ENCODE data around the gene RABGAP1L. TPM values are rescaled to one million over a fixed set of nuclear protein-coding genes. Genes with fewer than 3 reads are reported as not detected.

Gene RABGAP1L
- total and polyA plus RNA-seq, 4 donors = 4.8 to 53.5 (median 18.8) TPM

DNA sequence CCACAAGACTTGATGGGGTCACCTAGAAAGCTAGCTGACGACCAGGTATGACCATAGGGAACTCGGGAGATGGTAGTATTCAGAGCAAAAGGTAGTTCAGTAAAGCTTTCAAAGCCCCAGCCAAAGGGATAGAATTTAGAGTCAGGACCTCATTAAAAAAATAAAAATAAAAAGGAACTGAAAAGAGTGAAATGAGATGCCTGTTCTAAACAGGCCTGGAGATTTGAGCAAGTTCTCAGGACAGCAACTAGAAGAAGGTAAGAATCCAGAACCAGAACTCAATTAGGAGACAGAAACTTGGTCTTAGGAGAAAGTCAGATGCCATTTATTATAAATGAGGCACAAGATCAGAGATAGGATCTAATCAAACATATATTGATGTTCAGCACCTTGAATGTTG lies 575.0 kb downstream of the RABGAP1L start (continued):
- TF ChIP-seq, protein P1, sequence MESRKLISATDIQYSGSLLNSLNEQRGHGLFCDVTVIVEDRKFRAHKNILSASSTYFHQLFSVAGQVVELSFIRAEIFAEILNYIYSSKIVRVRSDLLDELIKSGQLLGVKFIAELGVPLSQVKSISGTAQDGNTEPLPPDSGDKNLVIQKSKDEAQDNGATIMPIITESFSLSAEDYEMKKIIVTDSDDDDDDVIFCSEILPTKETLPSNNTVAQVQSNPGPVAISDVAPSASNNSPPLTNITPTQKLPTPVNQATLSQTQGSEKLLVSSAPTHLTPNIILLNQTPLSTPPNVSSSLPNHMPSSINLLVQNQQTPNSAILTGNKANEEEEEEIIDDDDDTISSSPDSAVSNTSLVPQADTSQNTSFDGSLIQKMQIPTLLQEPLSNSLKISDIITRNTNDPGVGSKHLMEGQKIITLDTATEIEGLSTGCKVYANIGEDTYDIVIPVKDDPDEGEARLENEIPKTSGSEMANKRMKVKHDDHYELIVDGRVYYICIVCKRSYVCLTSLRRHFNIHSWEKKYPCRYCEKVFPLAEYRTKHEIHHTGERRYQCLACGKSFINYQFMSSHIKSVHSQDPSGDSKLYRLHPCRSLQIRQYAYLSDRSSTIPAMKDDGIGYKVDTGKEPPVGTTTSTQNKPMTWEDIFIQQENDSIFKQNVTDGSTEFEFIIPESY (IDR thresholded peaks at IDR 0.05) = no peak
- TF ChIP-seq, protein P2, sequence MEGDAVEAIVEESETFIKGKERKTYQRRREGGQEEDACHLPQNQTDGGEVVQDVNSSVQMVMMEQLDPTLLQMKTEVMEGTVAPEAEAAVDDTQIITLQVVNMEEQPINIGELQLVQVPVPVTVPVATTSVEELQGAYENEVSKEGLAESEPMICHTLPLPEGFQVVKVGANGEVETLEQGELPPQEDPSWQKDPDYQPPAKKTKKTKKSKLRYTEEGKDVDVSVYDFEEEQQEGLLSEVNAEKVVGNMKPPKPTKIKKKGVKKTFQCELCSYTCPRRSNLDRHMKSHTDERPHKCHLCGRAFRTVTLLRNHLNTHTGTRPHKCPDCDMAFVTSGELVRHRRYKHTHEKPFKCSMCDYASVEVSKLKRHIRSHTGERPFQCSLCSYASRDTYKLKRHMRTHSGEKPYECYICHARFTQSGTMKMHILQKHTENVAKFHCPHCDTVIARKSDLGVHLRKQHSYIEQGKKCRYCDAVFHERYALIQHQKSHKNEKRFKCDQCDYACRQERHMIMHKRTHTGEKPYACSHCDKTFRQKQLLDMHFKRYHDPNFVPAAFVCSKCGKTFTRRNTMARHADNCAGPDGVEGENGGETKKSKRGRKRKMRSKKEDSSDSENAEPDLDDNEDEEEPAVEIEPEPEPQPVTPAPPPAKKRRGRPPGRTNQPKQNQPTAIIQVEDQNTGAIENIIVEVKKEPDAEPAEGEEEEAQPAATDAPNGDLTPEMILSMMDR (IDR thresholded peaks at IDR 0.05; ENCODE audit: low read depth, low read length, missing input control) = no peak

DNA sequence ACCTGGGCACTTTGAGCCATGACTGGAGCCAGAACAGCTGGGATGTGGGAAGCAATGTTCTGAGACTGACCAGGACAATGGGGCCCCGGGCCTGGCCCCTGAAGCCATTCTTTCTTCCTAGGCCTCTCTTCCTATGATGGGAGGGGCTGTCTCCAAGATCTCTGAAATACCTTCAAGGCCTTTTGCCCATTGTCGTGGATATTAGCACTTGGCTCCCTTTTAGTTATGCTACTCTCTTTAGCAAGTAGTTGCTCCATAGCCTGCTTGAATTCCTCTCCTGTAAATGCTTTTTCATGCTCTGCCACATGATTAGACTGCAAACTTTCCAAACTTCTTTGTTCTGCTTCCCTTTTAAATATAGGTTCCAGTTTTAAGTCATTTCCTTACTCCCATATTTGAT lies 577.5 kb downstream of the RABGAP1L start:
- no peak overlapping the region for H3K9ac ChIP-seq (ENCODE audit: low read depth in 1 of 2, low read length in 2 of 2)
- WGBS = 95% methylated on average over 2 of the region's 2 CpGs
- no peak for DNase-seq (ENCODE audit: low spot score)
- H3K27ac ChIP-seq (ENCODE audit: low read depth in 1 of 2, low read length in 2 of 2) = no peak overlapping the region
- TF ChIP-seq, protein P2 (IDR thresholded peaks at IDR 0.05; ENCODE audit: low read depth, low read length, missing input control) = no peak
- no peak for TF ChIP-seq HNF4A (conservative IDR thresholded peaks at IDR 0.05)
- no peak for TF ChIP-seq TAF1 (conservative IDR thresholded peaks at IDR 0.05)
- TF ChIP-seq HNF4G (IDR thresholded peaks at IDR 0.05) = no peak
- TF ChIP-seq, protein P1 (IDR thresholded peaks at IDR 0.05) = no peak
- TF ChIP-seq FOXA1 (IDR thresholded peaks at IDR 0.05) = no peak
- TF ChIP-seq, protein P3, sequence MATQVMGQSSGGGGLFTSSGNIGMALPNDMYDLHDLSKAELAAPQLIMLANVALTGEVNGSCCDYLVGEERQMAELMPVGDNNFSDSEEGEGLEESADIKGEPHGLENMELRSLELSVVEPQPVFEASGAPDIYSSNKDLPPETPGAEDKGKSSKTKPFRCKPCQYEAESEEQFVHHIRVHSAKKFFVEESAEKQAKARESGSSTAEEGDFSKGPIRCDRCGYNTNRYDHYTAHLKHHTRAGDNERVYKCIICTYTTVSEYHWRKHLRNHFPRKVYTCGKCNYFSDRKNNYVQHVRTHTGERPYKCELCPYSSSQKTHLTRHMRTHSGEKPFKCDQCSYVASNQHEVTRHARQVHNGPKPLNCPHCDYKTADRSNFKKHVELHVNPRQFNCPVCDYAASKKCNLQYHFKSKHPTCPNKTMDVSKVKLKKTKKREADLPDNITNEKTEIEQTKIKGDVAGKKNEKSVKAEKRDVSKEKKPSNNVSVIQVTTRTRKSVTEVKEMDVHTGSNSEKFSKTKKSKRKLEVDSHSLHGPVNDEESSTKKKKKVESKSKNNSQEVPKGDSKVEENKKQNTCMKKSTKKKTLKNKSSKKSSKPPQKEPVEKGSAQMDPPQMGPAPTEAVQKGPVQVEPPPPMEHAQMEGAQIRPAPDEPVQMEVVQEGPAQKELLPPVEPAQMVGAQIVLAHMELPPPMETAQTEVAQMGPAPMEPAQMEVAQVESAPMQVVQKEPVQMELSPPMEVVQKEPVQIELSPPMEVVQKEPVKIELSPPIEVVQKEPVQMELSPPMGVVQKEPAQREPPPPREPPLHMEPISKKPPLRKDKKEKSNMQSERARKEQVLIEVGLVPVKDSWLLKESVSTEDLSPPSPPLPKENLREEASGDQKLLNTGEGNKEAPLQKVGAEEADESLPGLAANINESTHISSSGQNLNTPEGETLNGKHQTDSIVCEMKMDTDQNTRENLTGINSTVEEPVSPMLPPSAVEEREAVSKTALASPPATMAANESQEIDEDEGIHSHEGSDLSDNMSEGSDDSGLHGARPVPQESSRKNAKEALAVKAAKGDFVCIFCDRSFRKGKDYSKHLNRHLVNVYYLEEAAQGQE (IDR thresholded peaks at IDR 0.05) = no peak
- no peak for TF ChIP-seq YY1 (IDR thresholded peaks at IDR 0.05)
- TF ChIP-seq SP1 (IDR thresholded peaks at IDR 0.05) = no peak
- TF ChIP-seq, protein P4, sequence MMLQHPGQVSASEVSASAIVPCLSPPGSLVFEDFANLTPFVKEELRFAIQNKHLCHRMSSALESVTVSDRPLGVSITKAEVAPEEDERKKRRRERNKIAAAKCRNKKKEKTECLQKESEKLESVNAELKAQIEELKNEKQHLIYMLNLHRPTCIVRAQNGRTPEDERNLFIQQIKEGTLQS (IDR thresholded peaks at IDR 0.05) = no peak
- TF ChIP-seq, protein P5, sequence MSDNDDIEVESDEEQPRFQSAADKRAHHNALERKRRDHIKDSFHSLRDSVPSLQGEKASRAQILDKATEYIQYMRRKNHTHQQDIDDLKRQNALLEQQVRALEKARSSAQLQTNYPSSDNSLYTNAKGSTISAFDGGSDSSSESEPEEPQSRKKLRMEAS (IDR thresholded peaks at IDR 0.05) = no peak
- H3K9me3 ChIP-seq (ENCODE audit: control insufficient read depth in 4 of 4, low read length in 3 of 4) = no peaks in the 10 kb centered on the region
- no peaks in the 10 kb centered on the region for H3K27me3 ChIP-seq (ENCODE audit: control insufficient read depth in 4 of 4, insufficient read depth in 4 of 4, low read length in 3 of 4)
- H3K36me3 ChIP-seq (ENCODE audit: control insufficient read depth in 4 of 4, insufficient read depth in 3 of 4, low read depth in 1 of 4, low read length in 3 of 4) = no peaks in the 10 kb centered on the region
- H3K4me1 ChIP-seq (ENCODE audit: control insufficient read depth in 4 of 4, insufficient read depth in 4 of 4, low read length in 3 of 4) = peaks cover 0 to 12% (median 6%) of the 10 kb centered on the region in 4 donors
- H3K4me3 ChIP-seq (ENCODE audit: low read depth in 1 of 3, low read length in 3 of 3) = no peak overlapping the region

Measured in liver (tissue), 9 donors.